SK-N-MC (cell line): ENCODE measurements around the gene MYO5B.

Experiments used
- EZH2 ChIP-seq: fragments of 200-600 bp; sonication (generic); IDR thresholded peaks from one replicate; pipeline ENCODE4 v1.6.1; 2017; ENCODE audit warnings: antibody characterized with exemption
- POLR2AphosphoS5 ChIP-seq: IDR thresholded peaks from 2 replicates; pipeline ENCODE4 v1.6.1; 2012; ENCODE audit warnings: mild to moderate bottlenecking, low read depth, low read length, borderline replicate concordance

GRCh38 chr18:50094221-50094773 lies 100.7 kb downstream of the MYO5B start:
- TF ChIP-seq EZH2 (no peak), POLR2AphosphoS5 (no peak)
